ENCODE measurements around the gene RIN3. TPM values are rescaled to one million over a fixed set of nuclear protein-coding genes. Genes with fewer than 3 reads are reported as not detected.
"Not testable (repeated sequence)": the region's sequence is repeated elsewhere in the genome, so short reads cannot be mapped to it uniquely, and the experiment has no call there.

The RIN3 gene
- total RNA-seq, 1 donor: 7.2 TPM

GRCh38 chr14:92678766-92679165 is 165.2 kb downstream of the RIN3 start:
- DNase-seq (ENCODE audit: low read depth): no peak
- H3K4me3 ChIP-seq (ENCODE audit: low read depth, low read length): no peak overlapping the region
- TF ChIP-seq, protein P1, sequence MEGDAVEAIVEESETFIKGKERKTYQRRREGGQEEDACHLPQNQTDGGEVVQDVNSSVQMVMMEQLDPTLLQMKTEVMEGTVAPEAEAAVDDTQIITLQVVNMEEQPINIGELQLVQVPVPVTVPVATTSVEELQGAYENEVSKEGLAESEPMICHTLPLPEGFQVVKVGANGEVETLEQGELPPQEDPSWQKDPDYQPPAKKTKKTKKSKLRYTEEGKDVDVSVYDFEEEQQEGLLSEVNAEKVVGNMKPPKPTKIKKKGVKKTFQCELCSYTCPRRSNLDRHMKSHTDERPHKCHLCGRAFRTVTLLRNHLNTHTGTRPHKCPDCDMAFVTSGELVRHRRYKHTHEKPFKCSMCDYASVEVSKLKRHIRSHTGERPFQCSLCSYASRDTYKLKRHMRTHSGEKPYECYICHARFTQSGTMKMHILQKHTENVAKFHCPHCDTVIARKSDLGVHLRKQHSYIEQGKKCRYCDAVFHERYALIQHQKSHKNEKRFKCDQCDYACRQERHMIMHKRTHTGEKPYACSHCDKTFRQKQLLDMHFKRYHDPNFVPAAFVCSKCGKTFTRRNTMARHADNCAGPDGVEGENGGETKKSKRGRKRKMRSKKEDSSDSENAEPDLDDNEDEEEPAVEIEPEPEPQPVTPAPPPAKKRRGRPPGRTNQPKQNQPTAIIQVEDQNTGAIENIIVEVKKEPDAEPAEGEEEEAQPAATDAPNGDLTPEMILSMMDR (IDR thresholded peaks at IDR 0.05; ENCODE audit: insufficient read depth, low read length): no peak

GRCh38 chr14:92679246-92679645 is 165.7 kb downstream of the RIN3 start:
- no peak overlapping the region for H3K4me3 ChIP-seq (ENCODE audit: low read depth, low read length)
- TF ChIP-seq, protein P1 (IDR thresholded peaks at IDR 0.05; ENCODE audit: insufficient read depth, low read length): no peak
- DNase-seq (ENCODE audit: low read depth): no peak

DNA sequence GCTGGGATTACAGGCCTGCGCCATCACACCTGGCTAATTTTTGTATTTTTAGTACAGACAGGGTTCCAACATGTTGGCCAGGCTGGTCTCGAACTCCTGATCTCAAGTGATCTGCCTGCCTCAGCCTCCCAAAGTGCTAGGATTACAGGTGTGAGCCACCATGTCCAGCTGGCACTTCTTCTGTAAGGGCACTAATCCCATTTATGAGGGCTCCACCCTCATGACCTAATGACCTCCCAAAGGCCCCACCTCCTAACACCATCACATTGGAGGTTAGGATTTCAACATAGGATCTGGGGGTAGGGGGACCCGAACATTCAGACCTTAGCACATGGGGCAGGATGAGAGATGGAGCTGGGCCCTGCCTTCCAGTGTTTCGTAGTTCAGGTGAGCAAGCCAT is 166.7 kb downstream of the RIN3 start:
- not testable (repeated sequence) for H3K4me3 ChIP-seq (ENCODE audit: low read depth, low read length); DNase-seq (ENCODE audit: low read depth)

DNA sequence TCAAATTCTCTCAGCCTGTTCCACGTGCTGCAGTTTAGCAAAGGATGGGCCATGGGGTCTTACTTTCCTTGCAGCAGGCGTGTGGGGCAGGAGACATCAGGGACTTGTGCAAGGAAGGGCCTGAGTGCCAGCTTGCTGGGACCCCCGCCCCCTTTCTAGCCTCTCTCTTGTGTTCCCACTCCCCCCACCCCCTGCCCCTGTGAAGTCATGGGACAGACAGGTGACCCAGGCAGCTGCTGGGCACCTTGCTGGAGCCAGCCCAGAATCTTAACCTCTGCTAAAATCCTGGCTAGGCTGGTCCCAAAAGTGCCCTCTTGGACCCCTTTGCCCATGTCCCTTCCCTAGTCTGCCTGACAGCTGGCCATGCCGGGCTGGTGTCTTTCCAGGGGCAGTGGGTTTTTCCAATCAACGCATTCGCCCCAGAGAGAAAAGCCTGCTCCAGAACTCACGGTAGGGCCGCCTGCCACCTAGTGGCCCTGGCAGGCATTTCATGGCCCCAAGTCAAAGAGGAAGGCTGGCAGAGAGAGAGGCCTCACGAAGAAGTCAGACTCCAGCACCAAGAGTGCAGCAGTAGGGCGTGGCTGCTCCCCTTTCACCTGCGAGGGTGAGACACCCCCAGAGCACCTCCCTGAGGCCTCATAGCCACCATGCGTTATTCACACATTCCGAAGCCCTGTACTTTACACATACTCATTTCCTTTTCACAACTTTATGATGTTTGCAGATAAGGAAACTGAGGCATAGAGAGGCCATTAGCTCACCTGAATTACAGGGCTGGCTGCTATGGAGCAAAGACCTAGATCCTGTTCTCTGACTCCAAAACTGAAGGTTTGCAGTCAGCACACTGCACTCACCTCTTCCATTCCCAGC is 167.4 kb downstream of the RIN3 start:
- TF ChIP-seq, protein P1 (IDR thresholded peaks at IDR 0.05; ENCODE audit: insufficient read depth, low read length): peak; percentile 95
- peak; percentile 76 for DNase-seq (ENCODE audit: low read depth)
- no peak overlapping the region for H3K4me3 ChIP-seq (ENCODE audit: low read depth, low read length)

DNA sequence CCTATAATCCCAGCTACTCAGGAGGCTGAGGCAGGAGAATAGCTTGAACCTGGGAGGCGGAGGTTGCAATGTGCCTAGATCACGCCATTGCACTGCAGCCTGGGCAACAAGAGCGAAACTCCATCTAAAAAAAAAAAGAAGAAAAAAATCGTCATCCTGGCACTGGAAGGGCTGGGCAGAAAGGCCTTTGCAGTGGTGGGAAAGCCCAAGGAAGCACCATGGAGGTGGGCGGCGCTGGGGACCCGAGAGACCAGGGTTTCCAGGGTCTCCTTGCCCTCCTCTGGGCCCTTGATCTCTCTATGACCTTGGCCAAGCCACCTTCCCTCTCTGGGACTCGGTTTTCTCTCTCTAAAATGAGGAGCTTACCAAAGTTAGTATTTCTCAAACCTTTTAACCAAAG is 169.5 kb downstream of the RIN3 start:
- no peak overlapping the region for H3K4me3 ChIP-seq (ENCODE audit: low read depth, low read length)
- no peak for DNase-seq (ENCODE audit: low read depth)
- TF ChIP-seq, protein P1 (IDR thresholded peaks at IDR 0.05; ENCODE audit: insufficient read depth, low read length): no peak

GRCh38 chr14:92684801-92685560 is 171.4 kb downstream of the RIN3 start:
- TF ChIP-seq, protein P1 (IDR thresholded peaks at IDR 0.05; ENCODE audit: insufficient read depth, low read length): no peak
- no peak for DNase-seq (ENCODE audit: low read depth)
- no peak overlapping the region for H3K4me3 ChIP-seq (ENCODE audit: low read depth, low read length)

- H3K4me3 ChIP-seq (ENCODE audit: low read depth, low read length): no peak overlapping the region
- TF ChIP-seq, protein P1 (IDR thresholded peaks at IDR 0.05; ENCODE audit: insufficient read depth, low read length): no peak
- no peak for DNase-seq (ENCODE audit: low read depth)
Observed at GRCh38 chr14:92685784-92686355, 172.3 kb downstream of the RIN3 start.
